ENCODE data around the gene ABCD1. TPM values are rescaled to one million over a fixed set of nuclear protein-coding genes. Genes with fewer than 3 reads are reported as not detected.

ABCD1 gene
- total RNA-seq, 1 donor from 2014 or later: 8.0 TPM

GRCh38 chrX:153761863-153762262, 37.2 kb downstream of the ABCD1 start:
- H3K27me3 Mint-ChIP-seq: peaks cover 5% of the 10 kb centered on the region
- no peaks in the 10 kb centered on the region for H3K36me3 Mint-ChIP-seq
- H3K4me1 Mint-ChIP-seq (ENCODE audit: unreplicated experiment): no peaks in the 10 kb centered on the region
- H3K27ac Mint-ChIP-seq: no peak overlapping the region
- TF ChIP-seq, protein P1, sequence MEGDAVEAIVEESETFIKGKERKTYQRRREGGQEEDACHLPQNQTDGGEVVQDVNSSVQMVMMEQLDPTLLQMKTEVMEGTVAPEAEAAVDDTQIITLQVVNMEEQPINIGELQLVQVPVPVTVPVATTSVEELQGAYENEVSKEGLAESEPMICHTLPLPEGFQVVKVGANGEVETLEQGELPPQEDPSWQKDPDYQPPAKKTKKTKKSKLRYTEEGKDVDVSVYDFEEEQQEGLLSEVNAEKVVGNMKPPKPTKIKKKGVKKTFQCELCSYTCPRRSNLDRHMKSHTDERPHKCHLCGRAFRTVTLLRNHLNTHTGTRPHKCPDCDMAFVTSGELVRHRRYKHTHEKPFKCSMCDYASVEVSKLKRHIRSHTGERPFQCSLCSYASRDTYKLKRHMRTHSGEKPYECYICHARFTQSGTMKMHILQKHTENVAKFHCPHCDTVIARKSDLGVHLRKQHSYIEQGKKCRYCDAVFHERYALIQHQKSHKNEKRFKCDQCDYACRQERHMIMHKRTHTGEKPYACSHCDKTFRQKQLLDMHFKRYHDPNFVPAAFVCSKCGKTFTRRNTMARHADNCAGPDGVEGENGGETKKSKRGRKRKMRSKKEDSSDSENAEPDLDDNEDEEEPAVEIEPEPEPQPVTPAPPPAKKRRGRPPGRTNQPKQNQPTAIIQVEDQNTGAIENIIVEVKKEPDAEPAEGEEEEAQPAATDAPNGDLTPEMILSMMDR (conservative IDR thresholded peaks at IDR 0.05): no peak
- H3K4me3 Mint-ChIP-seq: no peak overlapping the region
- DNase-seq (ENCODE audit: extremely low spot score, unreplicated experiment): no peak
- H3K9me3 Mint-ChIP-seq: no peaks in the 10 kb centered on the region

GRCh38 chrX:153762626-153763173, 38.0 kb downstream of the ABCD1 start:
- H3K36me3 Mint-ChIP-seq: no peaks in the 10 kb centered on the region
- no peak overlapping the region for H3K4me3 Mint-ChIP-seq
- no peaks in the 10 kb centered on the region for H3K4me1 Mint-ChIP-seq (ENCODE audit: unreplicated experiment)
- peaks cover 2% of the 10 kb centered on the region for H3K27me3 Mint-ChIP-seq
- no peak for DNase-seq (ENCODE audit: extremely low spot score, unreplicated experiment)
- TF ChIP-seq, protein P1 (conservative IDR thresholded peaks at IDR 0.05): no peak
- no peaks in the 10 kb centered on the region for H3K9me3 Mint-ChIP-seq
- no peak overlapping the region for H3K27ac Mint-ChIP-seq

- Mint-ChIP-seq H3K9me3 (no peaks in the 10 kb centered on the region), H3K36me3 (no peaks in the 10 kb centered on the region), H3K4me1 (ENCODE audit: unreplicated experiment) (no peaks in the 10 kb centered on the region), H3K27me3 (no peaks in the 10 kb centered on the region), H3K27ac (no peak overlapping the region), H3K4me3 (no peak overlapping the region)
- DNase-seq (ENCODE audit: extremely low spot score, unreplicated experiment): no peak
- TF ChIP-seq, protein P1 (conservative IDR thresholded peaks at IDR 0.05): no peak
These were observed 38.8 kb downstream of the ABCD1 start for GRCh38 chrX:153763298-153763932.

- Mint-ChIP-seq H3K4me3 (no peak within 1 kb of the TSS), H3K4me1 (ENCODE audit: unreplicated experiment) (no peaks in the 10 kb centered on the region), H3K9me3 (no peaks in the 10 kb centered on the region), H3K36me3 (no peaks in the 10 kb centered on the region), H3K27ac (no peak within 1 kb of the TSS), H3K27me3 (no peaks in the 10 kb centered on the region)
- no peak for DNase-seq (ENCODE audit: extremely low spot score, unreplicated experiment)
- TF ChIP-seq, protein P1 (conservative IDR thresholded peaks at IDR 0.05): peak; percentile 84
These were observed 39.5 kb downstream of the ABCD1 start, which contains the start of gene PLXNB3 for GRCh38 chrX:153763989-153764755. PLXNB3 (plus strand) TSS chrX:153764249; CDS start chrX:153765536, 1,287 bp downstream.

GRCh38 chrX:153764786-153765137, 40.1 kb downstream of the ABCD1 start:
- Mint-ChIP-seq H3K27ac (no peak overlapping the region), H3K36me3 (no peaks in the 10 kb centered on the region), H3K27me3 (no peaks in the 10 kb centered on the region), H3K4me3 (no peak overlapping the region), H3K9me3 (no peaks in the 10 kb centered on the region), H3K4me1 (ENCODE audit: unreplicated experiment) (no peaks in the 10 kb centered on the region)
- TF ChIP-seq, protein P1 (conservative IDR thresholded peaks at IDR 0.05): no peak
- DNase-seq (ENCODE audit: extremely low spot score, unreplicated experiment): no peak

Data from type B pancreatic cell (in vitro differentiated cells).